ENCODE results near the gene ECE1.

- TF ChIP-seq CTBP1 (IDR thresholded peaks at IDR 0.05; ENCODE audit: borderline replicate concordance): no peak
- TF ChIP-seq LEF1 (IDR thresholded peaks at IDR 0.05; ENCODE audit: borderline replicate concordance): no peak
- TF ChIP-seq ARNT (IDR thresholded peaks at IDR 0.05): no peak
- TF ChIP-seq FOXK2 (IDR thresholded peaks at IDR 0.05): no peak
Measured at GRCh38 chr1:21329209-21329844, 39.1 kb upstream of the ECE1 start.

Data from HEK293T (cell line).